ENCODE data around the gene ATCAY. TPM values are rescaled to one million over a fixed set of nuclear protein-coding genes. Genes with fewer than 3 reads are reported as not detected.

Gene ATCAY
- total and polyA plus RNA-seq, 2 of the 13 experiments (the other 11 are each of a cell fraction or from before 2014, with no cell fraction given) = not detected

GRCh38 chr19:3942790-3943409 is 62.4 kb downstream of the ATCAY start:
- H3K4me3 ChIP-seq (replicated peaks in 1 of 3; ENCODE audit: insufficient read depth in 1 of 3, low read depth in 2 of 3, low read length in 3 of 3) = no peak overlapping the region
- FAIRE-seq (no peak), DNase-seq (ENCODE audit: low spot score) (no peak), ATAC-seq (no peak)
- no peak overlapping the region for H3K27ac ChIP-seq (ENCODE audit: extremely low read length, insufficient read depth, low read length)
- no peak overlapping the region for H2AFZ ChIP-seq (ENCODE audit: low read length)
- no peaks in the 10 kb centered on the region for H3K36me3 ChIP-seq (replicated peaks in 1 of 2; ENCODE audit: control insufficient read depth in 1 of 2, insufficient read depth in 2 of 2, low read length in 2 of 2)
- H3K9me3 ChIP-seq (ENCODE audit: low read length) = no peaks in the 10 kb centered on the region
- no TSS peak for BruUV-seq (replicated peaks)
- CTCF ChIA-PET (ENCODE audit: low intra/inter-chr PET ratio, low total read pairs) = no interaction called here
- H3K27me3 ChIP-seq (ENCODE audit: control insufficient read depth in 1 of 2, insufficient read depth in 2 of 2, low read length in 2 of 2) = 0 out of 5 replicates have a peak, but pooled peaks cover 0 to 4% of the 10 kb centered on the region in 2 experiments
- intact Hi-C loops (cut with micrococcal nuclease; ENCODE audit: unreplicated experiment) (no loop called here), in situ Hi-C loops (cut with HindIII; ENCODE audit: extremely low pct_ligation_motif_present, low pct_unique_long_range_greater_than_20kb) (no loop called here)
- no peaks in the 10 kb centered on the region for H3K79me2 ChIP-seq (ENCODE audit: insufficient read depth, low read length)
- 18% methylated on average over 8 of the region's 8 CpGs for WGBS (ENCODE audit: low lambda C conversion rate)
- POLR2A ChIA-PET = no interaction called here
- TF ChIP-seq SOX13 (IDR thresholded peaks at IDR 0.05) (no peak), SOX13 (CRISPR knock-in tag; conservative IDR thresholded peaks at IDR 0.05 in 1 of 2, IDR thresholded peaks at IDR 0.05 in 1 of 2) (no peak), ZBTB40 (IDR thresholded peaks at IDR 0.05) (peak; percentile 82), ZBTB40 (CRISPR knock-in tag; IDR thresholded peaks at IDR 0.05) (peak; percentile 98), ZNF678 (CRISPR knock-in tag; IDR thresholded peaks at IDR 0.05) (no peak)
- H3K4me2 ChIP-seq (ENCODE audit: low read depth, low read length) = no peak overlapping the region
- H3K9ac ChIP-seq (ENCODE audit: insufficient read depth, low read depth, low read length) = no peak overlapping the region
- H4K20me1 ChIP-seq (ENCODE audit: insufficient read depth, low read length) = no peaks in the 10 kb centered on the region
- H3K4me1 ChIP-seq (ENCODE audit: insufficient read depth, low read length) = no peaks in the 10 kb centered on the region
